ENCODE results near the gene TARDBP. TPM values are rescaled to one million over a fixed set of nuclear protein-coding genes. Genes with fewer than 3 reads are reported as not detected.

The TARDBP gene
- total RNA-seq, 3 donors from 2014 or later (not counting 1 experiment from before 2014, with no cell fraction given), result 148 to 171 (median 161) TPM

DNA sequence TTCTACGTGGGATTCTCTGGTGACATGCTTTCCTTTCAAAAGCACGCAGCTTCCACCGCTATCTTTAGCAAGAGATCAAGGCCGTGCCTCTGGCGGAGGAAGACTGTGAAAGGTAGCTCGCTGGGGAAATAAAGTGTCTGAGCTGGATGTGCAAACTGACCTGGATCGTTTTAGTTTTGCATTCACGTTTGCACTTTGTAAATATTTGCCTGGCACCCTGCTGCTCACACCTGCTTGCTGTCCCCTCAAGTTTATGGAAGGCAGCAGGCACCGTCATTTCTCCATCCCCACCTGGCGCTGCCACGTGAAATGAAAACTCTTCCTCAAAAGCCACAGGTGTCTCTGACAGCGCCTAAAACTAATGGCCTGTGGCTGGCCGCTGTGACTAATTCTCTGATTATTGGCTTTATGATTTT, 44.0 kb upstream of the TARDBP start:
- Mint-ChIP-seq H3K4me1 (peaks cover 8 to 29% of the 10 kb centered on the region in 2 donors), H3K27me3 (ENCODE audit: low read depth in 2 of 2) (peaks cover 0 to 4% of the 10 kb centered on the region in 2 donors), H3K36me3 (no peaks in the 10 kb centered on the region), H3K27ac (no peak overlapping the region), H3K4me3 (no peak overlapping the region), H3K9me3 (no peaks in the 10 kb centered on the region)
- Histone ChIP-seq H3K4me3 (ENCODE audit: low read length) (no peak overlapping the region), H3K9me3 (ENCODE audit: control insufficient read depth, insufficient read depth, low read length) (no peaks in the 10 kb centered on the region), H3K27me3 (ENCODE audit: control insufficient read depth, insufficient read depth, low read length) (no peaks in the 10 kb centered on the region), H3K27ac (ENCODE audit: low read length) (no peak overlapping the region), H3K36me3 (ENCODE audit: control insufficient read depth, insufficient read depth, low read length) (no peaks in the 10 kb centered on the region), H3K4me1 (ENCODE audit: control insufficient read depth, insufficient read depth, low read length) (peaks cover 33% of the 10 kb centered on the region)
- no peak for DNase-seq
- intact Hi-C loops (cut with micrococcal nuclease), result no loop called here
- no peak for ATAC-seq
- TF ChIP-seq, protein P1, sequence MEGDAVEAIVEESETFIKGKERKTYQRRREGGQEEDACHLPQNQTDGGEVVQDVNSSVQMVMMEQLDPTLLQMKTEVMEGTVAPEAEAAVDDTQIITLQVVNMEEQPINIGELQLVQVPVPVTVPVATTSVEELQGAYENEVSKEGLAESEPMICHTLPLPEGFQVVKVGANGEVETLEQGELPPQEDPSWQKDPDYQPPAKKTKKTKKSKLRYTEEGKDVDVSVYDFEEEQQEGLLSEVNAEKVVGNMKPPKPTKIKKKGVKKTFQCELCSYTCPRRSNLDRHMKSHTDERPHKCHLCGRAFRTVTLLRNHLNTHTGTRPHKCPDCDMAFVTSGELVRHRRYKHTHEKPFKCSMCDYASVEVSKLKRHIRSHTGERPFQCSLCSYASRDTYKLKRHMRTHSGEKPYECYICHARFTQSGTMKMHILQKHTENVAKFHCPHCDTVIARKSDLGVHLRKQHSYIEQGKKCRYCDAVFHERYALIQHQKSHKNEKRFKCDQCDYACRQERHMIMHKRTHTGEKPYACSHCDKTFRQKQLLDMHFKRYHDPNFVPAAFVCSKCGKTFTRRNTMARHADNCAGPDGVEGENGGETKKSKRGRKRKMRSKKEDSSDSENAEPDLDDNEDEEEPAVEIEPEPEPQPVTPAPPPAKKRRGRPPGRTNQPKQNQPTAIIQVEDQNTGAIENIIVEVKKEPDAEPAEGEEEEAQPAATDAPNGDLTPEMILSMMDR (IDR thresholded peaks at IDR 0.05), result no peak
- 74% methylated on average over 13 of the region's 13 CpGs for WGBS (ENCODE audit: insufficient coverage)

DNA sequence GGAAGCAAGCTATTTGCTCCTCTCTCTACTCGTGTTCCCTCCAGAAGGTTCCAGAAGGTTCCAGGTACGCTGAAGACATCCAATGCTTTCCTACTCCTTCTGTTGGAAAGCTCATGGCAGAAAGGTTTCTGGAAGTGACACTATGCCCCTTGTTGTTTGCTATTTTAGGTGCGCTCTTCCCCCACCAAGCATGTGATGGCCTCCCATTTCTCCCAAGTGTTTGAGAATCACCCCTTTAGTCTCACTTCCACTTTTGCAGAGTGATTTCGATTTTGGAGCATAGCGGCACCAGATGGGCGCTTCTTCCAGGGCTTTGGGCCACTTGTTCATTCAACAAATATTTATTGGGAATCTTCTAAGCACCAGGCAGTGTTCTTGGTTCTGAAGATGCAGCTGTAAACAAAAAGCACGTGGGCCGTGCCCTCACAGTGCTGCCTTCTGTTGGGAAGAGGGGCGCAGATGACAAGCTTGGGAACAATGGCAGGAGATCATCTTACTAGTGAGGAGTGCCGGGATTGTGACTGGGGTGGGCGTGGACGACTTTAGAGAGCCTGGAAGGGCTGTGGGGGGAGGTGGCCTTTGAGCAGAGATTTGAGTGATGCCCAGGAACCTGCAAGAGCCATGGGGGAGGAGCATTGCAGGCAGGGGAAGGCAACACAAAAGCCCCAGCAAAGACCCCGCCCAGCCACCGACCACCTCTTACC, 43.0 kb upstream of the TARDBP start:
- TF ChIP-seq, protein P1 (IDR thresholded peaks at IDR 0.05), result no peak
- Histone ChIP-seq H3K9me3 (ENCODE audit: control insufficient read depth, insufficient read depth, low read length) (no peaks in the 10 kb centered on the region), H3K4me3 (ENCODE audit: low read length) (no peak overlapping the region), H3K4me1 (ENCODE audit: control insufficient read depth, insufficient read depth, low read length) (peaks cover 26% of the 10 kb centered on the region), H3K27ac (ENCODE audit: low read length) (no peak overlapping the region), H3K27me3 (ENCODE audit: control insufficient read depth, insufficient read depth, low read length) (no peaks in the 10 kb centered on the region), H3K36me3 (ENCODE audit: control insufficient read depth, insufficient read depth, low read length) (no peaks in the 10 kb centered on the region)
- Mint-ChIP-seq H3K27ac (peak overlapping the region in 1 of 2 donors; percentile 33), H3K9me3 (no peaks in the 10 kb centered on the region), H3K4me3 (no peak overlapping the region), H3K36me3 (no peaks in the 10 kb centered on the region), H3K27me3 (ENCODE audit: low read depth in 2 of 2) (peaks cover 0 to 4% of the 10 kb centered on the region in 2 donors), H3K4me1 (peaks cover 8 to 23% of the 10 kb centered on the region in 2 donors)
- DNase-seq, result no peak
- no peak for ATAC-seq
- intact Hi-C loops (cut with micrococcal nuclease), result no loop called here
- 82% methylated on average over 14 of the region's 14 CpGs for WGBS (ENCODE audit: insufficient coverage)

DNA sequence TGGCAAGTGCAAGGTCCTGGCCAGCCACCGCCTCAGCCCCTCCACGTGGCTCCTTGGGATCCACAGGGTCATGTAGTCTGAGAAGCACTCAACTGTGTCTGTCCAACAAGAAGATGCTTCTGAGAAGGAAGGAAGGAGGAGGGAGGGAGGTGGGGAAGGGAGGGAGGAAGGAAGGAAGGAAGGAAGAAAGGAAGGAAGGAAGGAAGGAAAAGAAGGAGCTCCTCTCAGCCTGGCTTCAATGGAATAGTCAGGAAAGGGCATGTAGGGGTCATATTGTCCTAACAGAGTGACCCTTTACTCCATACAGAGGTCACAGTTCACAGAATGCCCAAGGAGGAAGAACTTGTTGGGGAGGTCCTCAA, 42.5 kb upstream of the TARDBP start:
- 90% methylated on average over 2 of the region's 2 CpGs for WGBS (ENCODE audit: insufficient coverage)
- no peaks in the 10 kb centered on the region for H3K27me3 ChIP-seq (ENCODE audit: control insufficient read depth, insufficient read depth, low read length)
- no peaks in the 10 kb centered on the region for H3K9me3 Mint-ChIP-seq
- DNase-seq (no peak), ATAC-seq (no peak)
- no peak overlapping the region for H3K4me3 ChIP-seq (ENCODE audit: low read length)
- H3K36me3 ChIP-seq (ENCODE audit: control insufficient read depth, insufficient read depth, low read length), result no peaks in the 10 kb centered on the region
- H3K27me3 Mint-ChIP-seq (ENCODE audit: low read depth in 2 of 2), result peaks cover 0 to 4% of the 10 kb centered on the region in 2 donors
- H3K4me1 ChIP-seq (ENCODE audit: control insufficient read depth, insufficient read depth, low read length), result peaks cover 21% of the 10 kb centered on the region
- intact Hi-C loops (cut with micrococcal nuclease), result no loop called here
- H3K27ac Mint-ChIP-seq, result no peak overlapping the region
- H3K4me1 Mint-ChIP-seq, result peaks cover 5 to 18% of the 10 kb centered on the region in 2 donors
- no peak overlapping the region for H3K27ac ChIP-seq (ENCODE audit: low read length)
- H3K36me3 Mint-ChIP-seq, result no peaks in the 10 kb centered on the region
- no peak overlapping the region for H3K4me3 Mint-ChIP-seq
- TF ChIP-seq, protein P1 (IDR thresholded peaks at IDR 0.05), result no peak
- no peaks in the 10 kb centered on the region for H3K9me3 ChIP-seq (ENCODE audit: control insufficient read depth, insufficient read depth, low read length)

DNA sequence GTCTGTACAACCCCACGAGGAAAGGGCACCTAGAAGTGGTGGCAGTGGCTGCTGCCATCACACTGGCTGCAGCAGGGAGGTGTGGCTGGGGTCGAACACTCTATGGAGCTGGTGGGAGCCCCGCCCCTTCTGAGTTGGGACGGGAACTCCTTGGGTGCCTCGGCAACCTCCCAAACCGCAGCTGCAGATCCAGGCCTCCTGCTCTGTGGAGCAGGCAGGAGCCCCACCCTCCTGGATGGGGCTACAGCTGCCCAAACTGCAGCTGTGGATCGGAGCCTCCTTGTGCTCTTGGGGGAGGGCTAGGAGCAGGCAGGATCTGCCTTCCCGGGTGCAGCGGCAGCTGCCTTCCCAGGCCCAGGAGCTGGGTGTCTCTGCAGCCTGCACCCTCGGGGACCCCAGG, 38.9 kb upstream of the TARDBP start:
- Mint-ChIP-seq H3K27ac (no peak overlapping the region), H3K9me3 (no peaks in the 10 kb centered on the region), H3K4me1 (no peaks in the 10 kb centered on the region), H3K4me3 (no peak overlapping the region), H3K27me3 (ENCODE audit: low read depth in 2 of 2) (peaks cover 0 to under 1% of the 10 kb centered on the region in 2 donors), H3K36me3 (no peaks in the 10 kb centered on the region)
- H3K4me1 ChIP-seq (ENCODE audit: control insufficient read depth, insufficient read depth, low read length), result no peaks in the 10 kb centered on the region
- peaks cover 3% of the 10 kb centered on the region for H3K27me3 ChIP-seq (ENCODE audit: control insufficient read depth, insufficient read depth, low read length)
- intact Hi-C loops (cut with micrococcal nuclease), result no loop called here
- no peaks in the 10 kb centered on the region for H3K9me3 ChIP-seq (ENCODE audit: control insufficient read depth, insufficient read depth, low read length)
- H3K4me3 ChIP-seq (ENCODE audit: low read length), result no peak overlapping the region
- H3K36me3 ChIP-seq (ENCODE audit: control insufficient read depth, insufficient read depth, low read length), result no peaks in the 10 kb centered on the region
- no peak overlapping the region for H3K27ac ChIP-seq (ENCODE audit: low read length)
- TF ChIP-seq, protein P1 (IDR thresholded peaks at IDR 0.05), result no peak
- no peak for DNase-seq
- no peak for ATAC-seq
- 77% methylated on average over 10 of the region's 10 CpGs for WGBS (ENCODE audit: insufficient coverage)
